MCF 10A (cell line): ENCODE measurements around the gene UTP4. TPM values are rescaled to one million over a fixed set of nuclear protein-coding genes. Genes with fewer than 3 reads are reported as not detected.

Source experiments
- BruUV-seq: library from RNA; stranded (reverse); fragments of 400-500 nt; replicated peaks from 2 replicates; lab custom pipeline; 2021; lab: Mats Ljungman, UMichigan
- CTCF ChIA-PET: fragments of 300-600 bp; sonication (Branson Sonifier 250); formaldehyde crosslinking; extraction: SDS; loops from one replicate; lab custom pipeline; 2021; ENCODE audit warnings: antibody characterized with exemption, inconsistent platforms; lab: Yijun Ruan, JAX
- POLR2A ChIA-PET: fragments of 300-600, 350-650 bp; sonication (Branson Sonifier 250); formaldehyde crosslinking; extraction: SDS; loops from one replicate; lab custom pipeline; 2020; ENCODE audit warnings: antibody characterized with exemption, inconsistent platforms; lab: Yijun Ruan, JAX
- DNase-seq: peaks from one replicate; pipeline ENCODE4 v3.0.0-alpha.2; 2018; ENCODE audit not compliant: unreplicated experiment
- H3K27ac Mint-ChIP-seq: one replicate; pipeline ENCODE4 v1.8.0; 2022; ENCODE audit warnings: mild to moderate bottlenecking, low read depth, mixed read lengths; ENCODE audit not compliant: unreplicated experiment
- H3K27me3 Mint-ChIP-seq: one replicate; pipeline ENCODE4 v1.8.0; 2022; ENCODE audit warnings: mixed read lengths; ENCODE audit not compliant: insufficient read depth, unreplicated experiment
- H3K36me3 Mint-ChIP-seq: one replicate; pipeline ENCODE4 v1.8.0; 2022; ENCODE audit warnings: mild to moderate bottlenecking, moderate library complexity, mixed read lengths; ENCODE audit not compliant: insufficient read depth, unreplicated experiment
- H3K4me1 Mint-ChIP-seq: one replicate; pipeline ENCODE4 v1.8.0; 2022; ENCODE audit warnings: mixed read lengths; ENCODE audit not compliant: insufficient read depth, unreplicated experiment
- H3K4me3 Mint-ChIP-seq: one replicate; pipeline ENCODE4 v1.8.0; 2022; ENCODE audit warnings: mild to moderate bottlenecking, moderate library complexity, mixed read lengths; ENCODE audit not compliant: unreplicated experiment
- H3K9me3 Mint-ChIP-seq: one replicate; pipeline ENCODE4 v1.8.0; 2022; ENCODE audit warnings: mixed read lengths; ENCODE audit not compliant: unreplicated experiment
- intact Hi-C: fragments of 100-400 bp; cut with micrococcal nuclease; formaldehyde crosslinking; loops from 2 replicates; pipeline ENCODE4 v1.14.1; 2022
- total RNA-seq: library from RNA; stranded (reverse); gene quantifications from 2 replicates; pipeline ENCODE4 v1.2.3, GENCODE V29; 2022
- TF ChIP-seq, protein P1 (sequence below): fragments of 200-600 bp; IDR thresholded peaks from one replicate; pipeline ENCODE4 v1.8.0; 2022; ENCODE audit warnings: antibody characterized with exemption, mild to moderate bottlenecking; ENCODE audit not compliant: unreplicated experiment

UTP4 gene
- total RNA-seq, 1 experiment from 2014 or later = 97.1 TPM

DNA sequence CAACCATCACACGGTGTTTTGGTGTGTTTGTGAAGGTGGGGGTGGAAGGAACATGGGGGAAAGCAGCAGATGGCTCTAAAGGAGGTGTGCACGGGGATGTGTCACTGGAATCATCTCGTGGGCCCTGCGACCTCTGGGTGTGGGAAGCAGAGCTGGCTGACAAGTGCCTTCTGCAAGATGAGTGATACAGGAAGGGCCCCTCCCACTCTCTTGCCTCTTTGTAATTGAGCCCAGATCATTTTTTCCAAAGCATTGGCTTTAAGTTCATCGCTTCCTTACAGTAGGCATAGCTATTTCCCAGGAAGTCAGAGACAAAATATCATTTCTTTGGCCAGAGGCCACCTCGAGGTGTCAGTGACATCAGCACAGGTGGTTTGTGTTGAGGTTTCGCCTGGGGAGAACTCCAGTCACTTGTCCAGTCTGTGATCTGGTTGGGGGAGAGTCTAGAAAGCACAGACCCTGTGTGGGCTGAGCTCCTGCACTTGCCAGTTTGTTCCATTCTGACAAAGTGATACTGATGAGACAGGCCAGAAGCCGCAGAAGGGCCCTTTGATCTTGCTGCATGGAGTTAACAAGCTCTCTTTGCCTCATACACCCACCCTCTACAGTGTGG lies 33.9 kb downstream of the UTP4 start:
- no peak overlapping the region for H3K4me3 Mint-ChIP-seq
- H3K27ac Mint-ChIP-seq = no peak overlapping the region
- TF ChIP-seq, protein P1, sequence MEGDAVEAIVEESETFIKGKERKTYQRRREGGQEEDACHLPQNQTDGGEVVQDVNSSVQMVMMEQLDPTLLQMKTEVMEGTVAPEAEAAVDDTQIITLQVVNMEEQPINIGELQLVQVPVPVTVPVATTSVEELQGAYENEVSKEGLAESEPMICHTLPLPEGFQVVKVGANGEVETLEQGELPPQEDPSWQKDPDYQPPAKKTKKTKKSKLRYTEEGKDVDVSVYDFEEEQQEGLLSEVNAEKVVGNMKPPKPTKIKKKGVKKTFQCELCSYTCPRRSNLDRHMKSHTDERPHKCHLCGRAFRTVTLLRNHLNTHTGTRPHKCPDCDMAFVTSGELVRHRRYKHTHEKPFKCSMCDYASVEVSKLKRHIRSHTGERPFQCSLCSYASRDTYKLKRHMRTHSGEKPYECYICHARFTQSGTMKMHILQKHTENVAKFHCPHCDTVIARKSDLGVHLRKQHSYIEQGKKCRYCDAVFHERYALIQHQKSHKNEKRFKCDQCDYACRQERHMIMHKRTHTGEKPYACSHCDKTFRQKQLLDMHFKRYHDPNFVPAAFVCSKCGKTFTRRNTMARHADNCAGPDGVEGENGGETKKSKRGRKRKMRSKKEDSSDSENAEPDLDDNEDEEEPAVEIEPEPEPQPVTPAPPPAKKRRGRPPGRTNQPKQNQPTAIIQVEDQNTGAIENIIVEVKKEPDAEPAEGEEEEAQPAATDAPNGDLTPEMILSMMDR = no peak
- H3K27me3 Mint-ChIP-seq = no peaks in the 10 kb centered on the region
- no peak for DNase-seq
- H3K4me1 Mint-ChIP-seq = no peaks in the 10 kb centered on the region
- no TSS peak for BruUV-seq
- ChIA-PET CTCF (interaction anchor here (0.7 to 1.7 kb wide), 7 partner anchors 13 to 399 kb away, joined by 3 to 7 read pairs (median 4); partner anchors contain the start of gene NFAT5), POLR2A (interaction anchor here (0.5 to 1.2 kb wide), 2 partner anchors 14 to 16 kb away, joined by 3 to 4 read pairs; no protein-coding TSS in a partner anchor)
- no peaks in the 10 kb centered on the region for H3K9me3 Mint-ChIP-seq
- intact Hi-C loops = no loop called here
- H3K36me3 Mint-ChIP-seq = peaks cover 85% of the 10 kb centered on the region

GRCh38 chr16:69166946-69167930 lies 34.8 kb downstream of the UTP4 start:
- H3K27ac Mint-ChIP-seq = no peak overlapping the region
- BruUV-seq = no TSS peak
- POLR2A ChIA-PET = interaction anchor here (0.5 to 1.2 kb wide), 6 partner anchors 10 to 244 kb away, joined by 3 to 4 read pairs (median 4); no protein-coding TSS in a partner anchor
- H3K27me3 Mint-ChIP-seq = no peaks in the 10 kb centered on the region
- intact Hi-C loops = no loop called here
- CTCF ChIA-PET = interaction anchor here (0.6 to 2.1 kb wide), 8 partner anchors 10 to 121 kb away, joined by 3 to 7 read pairs (median 4); no protein-coding TSS in a partner anchor
- no peak overlapping the region for H3K4me3 Mint-ChIP-seq
- DNase-seq = no peak
- TF ChIP-seq, protein P1 = no peak
- H3K9me3 Mint-ChIP-seq = no peaks in the 10 kb centered on the region
- peaks cover 75% of the 10 kb centered on the region for H3K36me3 Mint-ChIP-seq
- no peaks in the 10 kb centered on the region for H3K4me1 Mint-ChIP-seq

DNA sequence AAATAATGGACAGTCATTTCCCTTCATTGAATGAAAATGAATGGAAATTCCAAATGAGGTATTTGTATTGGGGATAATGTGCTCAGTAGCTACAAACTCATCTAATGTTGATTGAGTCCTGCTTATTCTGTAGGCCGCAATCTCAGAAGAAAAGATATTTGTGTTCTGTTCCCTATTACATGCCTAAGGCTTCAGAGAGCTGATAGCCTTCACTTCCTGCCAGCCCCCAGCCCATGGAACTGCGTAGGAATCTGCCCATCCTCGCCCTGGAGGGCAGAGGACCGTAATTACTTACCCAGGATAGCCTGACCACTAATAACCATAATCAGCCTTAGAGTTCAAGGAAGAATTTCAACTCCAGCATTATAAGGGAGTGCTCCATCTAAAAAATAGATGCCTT lies 36.6 kb downstream of the UTP4 start:
- no peak overlapping the region for H3K27ac Mint-ChIP-seq
- CTCF ChIA-PET = interaction anchor here (1.0 to 2.1 kb wide), 2 partner anchors 11 to 19 kb away, joined by 4 to 6 read pairs; no protein-coding TSS in a partner anchor
- H3K27me3 Mint-ChIP-seq = no peaks in the 10 kb centered on the region
- BruUV-seq = no TSS peak
- peaks cover 8% of the 10 kb centered on the region for H3K4me1 Mint-ChIP-seq
- TF ChIP-seq, protein P1 = no peak
- no peak overlapping the region for H3K4me3 Mint-ChIP-seq
- peaks cover 68% of the 10 kb centered on the region for H3K36me3 Mint-ChIP-seq
- H3K9me3 Mint-ChIP-seq = no peaks in the 10 kb centered on the region
- no peak for DNase-seq
- POLR2A ChIA-PET = interaction anchor here (0.6 to 1.2 kb wide), 2 partner anchors 36 to 150 kb away, joined by 3 to 5 read pairs; no protein-coding TSS in a partner anchor
- intact Hi-C loops = no loop called here
